Activated CD4-positive, alpha-beta memory T cell treated with anti-CD3 and anti-CD28 coated beads, Interleukin-2, amount 10 ng/mL, durations not matched to agents 7 days and 5 days (primary cell): ENCODE data around the gene ACVR1. TPM values are rescaled to one million over a fixed set of nuclear protein-coding genes. Genes with fewer than 3 reads are reported as not detected.

ENCODE experiments used
- CTCF ChIA-PET: fragments of 350-600 bp; sonication (Branson Sonifier 250); formaldehyde crosslinking; loops from one replicate; lab custom pipeline; 2021; ENCODE audit warnings: antibody characterized with exemption, inconsistent platforms; lab: Charles Lee
- POLR2A ChIA-PET: fragments of 350-600 bp; sonication (Branson Sonifier 250); formaldehyde crosslinking; loops from one replicate; lab custom pipeline; 2021; ENCODE audit warnings: antibody characterized with exemption; lab: Charles Lee
- DNase-seq: peaks from one replicate; pipeline ENCODE4 v3.0.0-alpha.2; 2020
- H3K27ac Mint-ChIP-seq: one replicate; pipeline ENCODE4 v1.8.0; 2021; ENCODE audit warnings: mild to moderate bottlenecking, mixed read lengths
- H3K27me3 Mint-ChIP-seq: one replicate; pipeline ENCODE4 v1.8.0; 2021; ENCODE audit warnings: mixed read lengths
- H3K36me3 Mint-ChIP-seq: one replicate; pipeline ENCODE4 v1.8.0; 2021; ENCODE audit warnings: low read depth, mixed read lengths
- H3K4me1 Mint-ChIP-seq: one replicate; pipeline ENCODE4 v1.8.0; 2021; ENCODE audit warnings: mixed read lengths
- H3K4me3 Mint-ChIP-seq: one replicate; pipeline ENCODE4 v1.8.0; 2021; ENCODE audit warnings: mild to moderate bottlenecking, mixed read lengths
- H3K9me3 Mint-ChIP-seq: one replicate; pipeline ENCODE4 v1.8.0; 2021; ENCODE audit warnings: mixed read lengths
- total RNA-seq, 2 experiments: library from RNA; stranded (reverse); gene quantifications; one replicate each; pipeline ENCODE4 v1.2.3, GENCODE V29; 2021

ACVR1 gene
- total RNA-seq, 2 experiments from 2014 or later: 24.2 to 27.6 TPM

DNA sequence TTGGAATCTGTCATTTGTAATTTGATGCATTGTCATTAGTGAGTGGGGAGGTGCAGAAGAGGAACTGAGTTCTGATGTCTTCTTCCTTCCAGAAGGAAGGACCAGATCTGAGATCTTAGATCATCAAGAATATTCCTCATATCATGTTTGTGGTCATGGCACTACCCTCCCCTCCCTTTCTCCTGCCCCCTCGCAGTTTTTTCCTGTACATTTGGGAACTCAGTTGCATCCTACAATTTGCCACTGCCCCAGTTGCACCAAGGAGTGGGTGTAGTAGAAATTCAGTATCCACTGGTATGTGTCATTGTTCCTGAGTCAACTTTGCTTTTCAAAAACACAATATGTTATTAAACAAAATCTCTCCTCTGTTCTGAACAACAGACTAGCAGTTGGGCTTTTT lies 26.6 kb upstream of the ACVR1 start:
- Mint-ChIP-seq H3K4me1 (peaks cover 44% of the 10 kb centered on the region), H3K9me3 (no peaks in the 10 kb centered on the region), H3K36me3 (peaks cover 3% of the 10 kb centered on the region)

DNA sequence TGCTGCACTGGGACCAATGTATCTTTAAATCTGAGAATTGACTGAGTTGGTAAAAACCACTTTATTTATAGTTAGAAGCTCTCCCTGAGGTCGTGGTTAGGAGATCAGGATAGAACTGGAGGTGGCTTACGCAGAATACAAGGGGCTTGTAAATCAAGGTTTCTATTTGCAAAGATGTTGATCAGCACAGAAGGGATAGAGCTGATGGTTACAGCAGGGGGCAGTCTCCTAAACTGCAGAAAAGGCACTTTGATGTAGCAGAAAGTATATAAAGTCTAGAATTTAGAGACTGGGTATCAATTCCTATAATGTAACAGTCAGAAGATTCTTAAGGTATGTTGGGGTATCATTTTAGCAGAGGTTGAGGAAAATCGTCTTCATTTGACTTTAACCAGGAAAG lies 25.2 kb upstream of the ACVR1 start:
- no peak overlapping the region for H3K4me3 Mint-ChIP-seq
- no peak for DNase-seq
- H3K27me3 Mint-ChIP-seq: no peaks in the 10 kb centered on the region
- peaks cover 57% of the 10 kb centered on the region for H3K4me1 Mint-ChIP-seq
- ChIA-PET CTCF (interaction anchor here (0.7 to 3.7 kb wide), 15 partner anchors 9 to 564 kb away, joined by 3 to 29 read pairs (median 4); partner anchors contain the start of genes ACVR1 and ACVR1C), POLR2A (interaction anchor here (1.8 to 8.7 kb wide), 3 partner anchors 10 to 458 kb away, joined by 6 to 257 read pairs (median 33); partner anchors contain the start of genes ACVR1 and CYTIP)
- peaks cover 5% of the 10 kb centered on the region for H3K36me3 Mint-ChIP-seq
- peak overlapping the region; percentile 99 for H3K27ac Mint-ChIP-seq
- no peaks in the 10 kb centered on the region for H3K9me3 Mint-ChIP-seq

More for the DNA sequence above, 26.6 kb upstream of the ACVR1 start:
- Mint-ChIP-seq H3K4me3 (no peak overlapping the region), H3K27ac (no peak overlapping the region), H3K27me3 (no peaks in the 10 kb centered on the region)
- ChIA-PET POLR2A (interaction anchor here (8.7 kb wide), 1 partner anchor 28 kb away, joined by 257 read pairs; the partner anchor contains the start of gene ACVR1), CTCF (interaction anchor here (0.6 to 3.7 kb wide), 7 partner anchors 11 to 707 kb away, joined by 3 to 29 read pairs (median 4); partner anchors contain the start of gene ACVR1)
- DNase-seq: no peak

DNA sequence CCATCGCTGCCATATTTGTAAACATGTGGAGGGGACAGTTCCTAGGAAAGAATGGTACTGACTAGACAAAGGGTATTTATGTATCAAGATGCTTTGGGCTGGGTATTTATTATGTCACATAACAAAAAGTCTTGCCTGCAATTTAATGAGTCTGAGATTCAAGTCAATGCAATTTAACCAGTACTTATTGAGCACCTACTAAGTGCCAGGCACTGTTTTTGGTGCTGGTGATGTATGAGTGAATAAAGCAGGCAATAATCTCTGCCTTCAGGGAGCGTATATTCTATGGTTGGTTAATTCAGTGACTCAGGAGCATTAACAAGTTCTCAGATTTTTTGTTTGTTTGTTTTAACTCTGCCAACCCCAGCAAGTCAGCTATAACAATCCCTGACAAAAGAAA lies 24.6 kb upstream of the ACVR1 start:
- H3K27ac Mint-ChIP-seq: peak overlapping the region; percentile 99
- no peak for DNase-seq
- ChIA-PET POLR2A (interaction anchor here (0.9 to 8.7 kb wide), 5 partner anchors 9 to 461 kb away, joined by 3 to 257 read pairs (median 6); partner anchors contain the start of genes ACVR1 and CYTIP), CTCF (interaction anchor here (0.7 to 3.7 kb wide), 11 partner anchors 9 to 474 kb away, joined by 3 to 29 read pairs (median 4); partner anchors contain the start of genes ACVR1 and ACVR1C)
- H3K9me3 Mint-ChIP-seq: no peaks in the 10 kb centered on the region
- H3K27me3 Mint-ChIP-seq: no peaks in the 10 kb centered on the region
- peaks cover 62% of the 10 kb centered on the region for H3K4me1 Mint-ChIP-seq
- peak overlapping the region; percentile 81 for H3K4me3 Mint-ChIP-seq
- peaks cover 5% of the 10 kb centered on the region for H3K36me3 Mint-ChIP-seq

DNA sequence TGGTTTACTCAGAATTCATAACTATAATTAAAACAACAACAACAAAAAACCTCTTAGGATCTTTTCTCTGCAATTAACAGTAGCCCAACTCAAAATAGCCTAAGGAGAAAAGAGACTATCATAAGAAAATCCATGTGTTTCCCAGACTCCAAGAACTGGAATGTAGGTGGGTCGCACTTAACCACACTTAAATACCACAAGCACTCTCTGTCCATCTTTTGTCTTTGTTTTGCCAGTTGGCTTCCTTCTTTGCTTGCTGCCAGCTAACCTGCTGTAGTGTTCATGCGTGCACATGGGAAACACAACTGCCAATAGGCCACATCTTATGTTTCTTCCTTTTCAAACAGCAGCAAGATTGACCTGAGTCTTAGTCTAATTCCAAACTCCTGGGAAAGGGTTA lies 24.1 kb upstream of the ACVR1 start:
- no peaks in the 10 kb centered on the region for H3K9me3 Mint-ChIP-seq
- CTCF ChIA-PET: interaction anchor here (0.8 to 3.7 kb wide), 6 partner anchors 8 to 114 kb away, joined by 3 to 29 read pairs (median 9); partner anchors contain the start of gene ACVR1
- peaks cover 67% of the 10 kb centered on the region for H3K4me1 Mint-ChIP-seq
- POLR2A ChIA-PET: interaction anchor here (0.9 to 8.7 kb wide), 9 partner anchors 9 to 497 kb away, joined by 3 to 257 read pairs (median 10); partner anchors contain the start of genes ACVR1 and CYTIP
- H3K4me3 Mint-ChIP-seq: peak overlapping the region; percentile 81
- no peaks in the 10 kb centered on the region for H3K27me3 Mint-ChIP-seq
- DNase-seq: peak; percentile 25
- H3K36me3 Mint-ChIP-seq: peaks cover 5% of the 10 kb centered on the region
- peak overlapping the region; percentile 99 for H3K27ac Mint-ChIP-seq

DNA sequence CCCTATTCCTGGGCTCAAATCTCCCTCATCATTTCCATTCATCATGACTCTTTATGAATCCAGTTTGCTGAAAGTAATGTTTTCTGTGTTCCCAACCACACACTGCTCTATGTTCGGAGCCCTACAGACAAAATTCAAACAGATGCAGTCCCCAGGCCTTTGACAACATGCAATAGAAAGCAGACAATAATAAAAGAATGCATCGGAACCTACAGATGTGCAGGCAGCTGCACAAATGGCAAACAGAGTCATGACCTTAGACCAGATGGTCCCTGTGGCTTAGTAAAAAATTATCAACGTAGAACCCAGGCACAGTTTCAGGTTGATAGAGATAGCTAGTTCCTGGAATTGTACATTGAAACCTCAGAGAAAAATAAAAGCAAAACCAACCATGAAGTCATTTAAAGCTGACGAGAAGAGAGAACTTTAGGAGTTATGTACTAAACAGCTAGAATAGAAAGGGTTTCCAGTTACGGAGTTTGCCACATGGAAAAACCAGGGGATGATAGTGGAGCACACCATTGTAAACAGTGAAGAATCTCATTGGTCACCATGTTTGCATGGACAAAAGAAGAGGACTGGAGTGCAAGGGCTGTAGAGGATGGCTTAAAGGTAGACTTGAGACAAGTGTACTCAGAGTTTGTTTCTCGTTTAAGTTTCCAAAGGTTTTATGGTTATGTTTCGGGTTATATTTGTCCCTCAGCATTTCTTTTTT lies 23.2 kb upstream of the ACVR1 start:
- Mint-ChIP-seq H3K4me3 (peak overlapping the region; percentile 81), H3K27ac (peak overlapping the region; percentile 99), H3K27me3 (no peaks in the 10 kb centered on the region), H3K36me3 (peaks cover 5% of the 10 kb centered on the region), H3K4me1 (peaks cover 73% of the 10 kb centered on the region), H3K9me3 (no peaks in the 10 kb centered on the region)
- ChIA-PET CTCF (interaction anchor here (0.8 to 5.1 kb wide), 6 partner anchors 13 to 597 kb away, joined by 3 to 58 read pairs (median 3); partner anchors contain the start of gene ACVR1), POLR2A (interaction anchor here (0.7 to 8.7 kb wide), 27 partner anchors 8 to 1813 kb away, joined by 3 to 257 read pairs (median 5); partner anchors contain the start of genes ACVR1, CYTIP and MARCHF7)
- DNase-seq: peak; percentile 39

DNA sequence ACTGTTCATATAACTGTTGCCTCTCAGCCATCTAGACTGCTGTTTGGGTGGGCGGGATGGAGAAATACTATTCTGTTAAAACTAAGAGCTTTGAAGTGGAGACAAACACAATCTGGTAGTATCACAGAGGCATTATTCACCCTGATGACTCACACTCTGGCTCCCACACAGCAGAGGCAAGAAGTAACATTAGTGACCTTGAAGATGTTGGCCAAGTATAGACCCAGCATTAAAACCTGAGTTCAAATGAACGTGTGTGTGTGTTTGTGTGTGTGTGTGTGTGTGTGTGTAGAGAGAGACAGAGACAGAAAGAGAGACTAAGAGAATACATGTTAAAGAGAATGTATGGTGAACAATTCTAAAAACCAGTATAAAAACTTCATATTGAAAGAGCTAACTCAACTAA lies 22.5 kb upstream of the ACVR1 start:
- CTCF ChIA-PET: interaction anchor here (0.8 to 5.1 kb wide), 5 partner anchors 16 to 596 kb away, joined by 3 to 58 read pairs (median 3); partner anchors contain the start of gene ACVR1
- H3K4me3 Mint-ChIP-seq: peak overlapping the region; percentile 81
- POLR2A ChIA-PET: interaction anchor here (0.7 to 8.7 kb wide), 26 partner anchors 7 to 1814 kb away, joined by 3 to 257 read pairs (median 5); partner anchors contain the start of genes ACVR1, CCDC148, CYTIP and MARCHF7
- peak overlapping the region; percentile 99 for H3K27ac Mint-ChIP-seq
- no peaks in the 10 kb centered on the region for H3K9me3 Mint-ChIP-seq
- peaks cover 80% of the 10 kb centered on the region for H3K4me1 Mint-ChIP-seq
- DNase-seq: peak; percentile 61
- H3K36me3 Mint-ChIP-seq: peaks cover 5% of the 10 kb centered on the region
- no peaks in the 10 kb centered on the region for H3K27me3 Mint-ChIP-seq

DNA sequence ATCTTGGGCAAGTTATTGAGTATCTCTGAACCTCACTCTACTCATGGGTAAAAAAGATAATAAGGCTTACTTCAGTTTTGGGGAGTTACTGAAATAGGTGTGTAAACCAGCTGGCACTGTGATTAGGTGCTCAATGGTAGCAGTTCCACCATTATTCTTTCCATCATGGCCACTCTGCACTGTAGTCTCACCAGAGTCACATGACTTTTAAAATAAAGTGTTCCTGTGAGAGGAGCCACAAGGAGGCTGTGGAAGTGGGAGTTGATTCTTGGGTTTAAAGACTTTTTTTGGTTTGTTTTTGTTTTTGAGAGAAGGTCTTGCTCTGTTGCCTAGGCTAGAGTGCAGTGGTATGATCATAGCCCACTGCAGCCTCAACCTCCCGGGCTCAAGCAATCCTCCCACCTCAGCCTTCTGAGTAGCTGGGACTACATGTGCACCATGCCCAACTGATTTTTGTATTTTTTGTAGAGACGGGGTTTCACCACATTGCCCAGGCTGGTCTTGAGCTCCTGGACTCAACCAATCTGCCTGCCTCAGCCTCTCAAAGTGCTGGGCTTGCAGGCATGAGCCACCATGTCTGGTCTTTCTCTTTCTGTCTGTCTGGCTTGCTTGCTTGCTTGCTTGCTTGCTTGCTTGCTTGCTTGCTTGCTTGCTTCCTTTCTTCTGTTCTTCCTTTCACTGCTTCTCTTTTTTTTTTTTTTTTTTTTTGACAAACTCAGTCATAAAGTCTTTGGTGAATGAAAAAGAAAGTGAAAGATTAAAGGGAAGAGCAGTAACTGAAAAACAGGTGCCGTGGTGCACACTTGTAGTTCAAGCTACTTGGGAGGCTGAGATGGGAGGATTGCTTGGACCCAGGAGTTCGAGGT lies 21.2 kb upstream of the ACVR1 start:
- Mint-ChIP-seq H3K27me3 (no peaks in the 10 kb centered on the region), H3K9me3 (no peaks in the 10 kb centered on the region), H3K27ac (peak overlapping the region; percentile 99), H3K4me1 (peaks cover 85% of the 10 kb centered on the region), H3K36me3 (peaks cover 5% of the 10 kb centered on the region), H3K4me3 (peak overlapping the region; percentile 81)
- ChIA-PET CTCF (interaction anchor here (0.7 to 5.1 kb wide), 4 partner anchors 22 to 595 kb away, joined by 3 to 58 read pairs (median 4); partner anchors contain the start of gene ACVR1), POLR2A (interaction anchor here (1.2 to 8.7 kb wide), 9 partner anchors 18 to 559 kb away, joined by 3 to 257 read pairs (median 9); partner anchors contain the start of genes ACVR1, CCDC148, CYTIP and PKP4)
- DNase-seq: peak; percentile 52

DNA sequence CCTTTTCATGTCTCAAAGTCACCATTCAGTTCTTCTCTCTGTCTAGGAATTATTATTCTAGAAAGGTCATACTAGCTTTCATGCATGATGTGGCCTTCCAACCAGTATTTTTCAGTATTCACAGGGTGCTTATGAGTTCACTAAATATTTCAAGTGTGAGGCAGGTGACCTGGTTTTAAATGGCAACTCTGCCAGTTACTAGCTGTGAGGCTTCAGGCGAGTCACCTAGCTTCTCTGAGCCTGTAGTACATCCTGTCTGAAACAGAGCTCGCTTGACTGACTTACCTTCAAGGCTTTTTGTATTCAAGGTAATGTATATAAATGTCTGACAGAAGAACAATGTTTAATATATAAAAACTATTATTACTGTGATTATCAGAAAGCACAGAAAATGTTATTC lies 19.4 kb upstream of the ACVR1 start:
- ChIA-PET POLR2A (interaction anchor here (1.0 to 8.7 kb wide), 5 partner anchors 16 to 477 kb away, joined by 3 to 257 read pairs (median 5); partner anchors contain the start of genes ACVR1 and CYTIP), CTCF (interaction anchor here (1.0 to 5.1 kb wide), 3 partner anchors 20 to 593 kb away, joined by 3 to 58 read pairs (median 5); partner anchors contain the start of gene ACVR1)
- peaks cover 12% of the 10 kb centered on the region for H3K36me3 Mint-ChIP-seq
- peaks cover 90% of the 10 kb centered on the region for H3K4me1 Mint-ChIP-seq
- no peaks in the 10 kb centered on the region for H3K27me3 Mint-ChIP-seq
- H3K9me3 Mint-ChIP-seq: no peaks in the 10 kb centered on the region
- DNase-seq: peak; percentile 36
- H3K27ac Mint-ChIP-seq: peak overlapping the region; percentile 16
- no peak overlapping the region for H3K4me3 Mint-ChIP-seq

DNA sequence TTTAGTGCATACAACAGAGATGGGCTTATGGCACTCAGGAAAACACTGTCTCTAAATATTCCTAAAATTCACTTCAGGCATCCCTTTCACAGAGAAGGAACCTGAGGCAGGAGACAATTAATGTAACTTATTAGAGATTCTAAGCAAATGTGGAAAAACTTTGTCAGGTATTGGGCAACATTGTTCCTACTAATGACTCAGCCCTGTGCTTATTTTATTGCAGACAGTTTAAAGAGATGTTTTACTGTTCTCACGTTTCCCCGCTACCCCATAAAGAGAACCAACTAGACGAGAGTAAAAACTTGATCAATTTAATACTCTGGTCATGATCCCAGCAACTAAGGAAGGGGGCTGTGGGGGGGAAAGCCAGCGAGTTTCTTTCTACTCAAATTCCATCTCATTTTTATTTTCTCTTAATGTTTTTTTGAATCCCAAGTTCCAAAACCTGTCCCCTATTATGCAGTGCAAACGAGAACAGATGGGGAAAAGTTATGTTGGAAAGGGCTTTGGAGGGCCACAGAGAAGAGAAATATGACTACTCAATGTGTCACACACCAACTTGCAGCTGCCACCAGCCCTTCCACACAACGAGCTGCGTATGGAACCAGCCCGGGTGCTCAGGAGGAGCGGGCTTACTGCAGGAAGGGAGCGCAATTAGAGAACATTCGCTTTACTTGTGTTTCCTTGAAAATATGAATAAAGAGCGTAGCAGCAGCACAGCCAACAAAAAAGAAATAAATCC lies 18.7 kb upstream of the ACVR1 start:
- peaks cover 86% of the 10 kb centered on the region for H3K4me1 Mint-ChIP-seq
- H3K27ac Mint-ChIP-seq: no peak overlapping the region
- ChIA-PET CTCF (interaction anchor here (1.0 to 5.1 kb wide), 3 partner anchors 19 to 592 kb away, joined by 3 to 58 read pairs (median 5); partner anchors contain the start of gene ACVR1), POLR2A (interaction anchor here (1.0 to 8.7 kb wide), 5 partner anchors 15 to 477 kb away, joined by 3 to 257 read pairs (median 5); partner anchors contain the start of genes ACVR1 and CYTIP)
- no peaks in the 10 kb centered on the region for H3K27me3 Mint-ChIP-seq
- H3K9me3 Mint-ChIP-seq: no peaks in the 10 kb centered on the region
- H3K4me3 Mint-ChIP-seq: no peak overlapping the region
- DNase-seq: no peak
- H3K36me3 Mint-ChIP-seq: peaks cover 12% of the 10 kb centered on the region

DNA sequence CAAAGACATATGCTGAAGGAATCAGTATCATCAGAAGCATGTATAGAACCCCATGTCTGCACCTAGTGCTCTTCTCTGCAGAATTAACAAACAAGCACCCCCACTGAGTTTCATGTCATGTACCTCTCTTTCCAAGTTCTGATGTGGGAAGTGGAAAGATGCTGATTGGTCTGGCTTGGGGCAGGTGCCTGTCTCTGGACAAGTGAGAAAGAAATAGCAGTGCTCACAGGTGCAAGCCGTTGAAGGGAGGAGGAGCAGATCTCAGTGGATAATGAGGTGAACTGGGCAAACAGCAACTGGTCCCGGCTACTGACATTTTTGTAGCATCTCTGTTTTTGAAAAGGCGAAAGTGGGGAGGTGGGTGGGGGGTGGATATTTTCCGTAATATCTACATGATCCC lies 17.5 kb upstream of the ACVR1 start:
- Mint-ChIP-seq H3K9me3 (no peaks in the 10 kb centered on the region), H3K27ac (no peak overlapping the region), H3K4me3 (no peak overlapping the region), H3K36me3 (peaks cover 12% of the 10 kb centered on the region), H3K27me3 (no peaks in the 10 kb centered on the region), H3K4me1 (peaks cover 75% of the 10 kb centered on the region)
- ChIA-PET POLR2A (interaction anchor here (4.7 kb wide), 1 partner anchor 17 kb away, joined by 63 read pairs; the partner anchor contains the start of gene ACVR1), CTCF (interaction anchor here (1.3 kb wide), 1 partner anchor 396 kb away, joined by 3 read pairs; no protein-coding TSS in a partner anchor)
- DNase-seq: no peak

DNA sequence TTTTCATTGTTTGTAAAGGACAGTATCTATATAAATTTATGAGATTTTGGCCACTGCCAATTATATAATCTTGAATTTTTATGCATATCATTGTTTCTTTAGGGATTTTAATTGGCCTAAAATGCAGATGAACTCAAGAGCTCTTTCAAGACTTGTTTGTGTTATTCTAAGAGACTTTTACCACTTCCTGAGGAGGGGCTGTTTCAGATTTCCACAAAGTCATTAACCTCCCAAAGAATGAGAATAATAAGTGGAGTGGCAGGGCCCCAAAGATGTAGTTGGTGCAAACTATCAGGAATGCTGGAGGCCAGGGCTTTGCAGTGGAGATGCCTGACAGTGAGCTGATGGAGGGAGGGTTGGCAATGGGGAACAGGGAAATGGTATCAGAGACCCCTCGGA lies 15.5 kb upstream of the ACVR1 start:
- Mint-ChIP-seq H3K4me3 (peak overlapping the region; percentile 38), H3K36me3 (peaks cover 17% of the 10 kb centered on the region), H3K4me1 (peaks cover 60% of the 10 kb centered on the region), H3K9me3 (no peaks in the 10 kb centered on the region), H3K27ac (peak overlapping the region; percentile 79), H3K27me3 (peaks cover 4% of the 10 kb centered on the region)
- CTCF ChIA-PET: interaction anchor here (2.1 to 3.6 kb wide), 2 partner anchors 10 to 15 kb away, joined by 17 to 18 read pairs; partner anchors contain the start of gene ACVR1
- DNase-seq: no peak
- POLR2A ChIA-PET: interaction anchor here (1.7 to 4.7 kb wide), 3 partner anchors 8 to 452 kb away, joined by 4 to 63 read pairs (median 33); partner anchors contain the start of gene ACVR1
